GM23338 (cell line): ENCODE results near the gene RAD51B.
A peak's percentile ranks its signal among the peaks of the same experiment; 100 is the strongest.

Experiments
- CREB1 ChIP-seq: fragments of 250-450 bp; sonication (Bioruptor Pico); IDR thresholded peaks from 2 replicates; pipeline ENCODE4 v1.5.0; 2020; ENCODE audit warnings: low read depth, mild to moderate bottlenecking, moderate library complexity
- CTCF ChIP-seq, 2 experiments: fragments of 200-600 bp in 1 of 2; sonication (generic) in 1 of 2; conservative IDR thresholded peaks; 2 replicates each; pipeline versions ENCODE4 v1.5.1 to v1.6.1; 2016 to 2017; ENCODE audit warnings: antibody characterized with exemption in 2 of 2, low read depth in 2 of 2, mild to moderate bottlenecking in 2 of 2, moderate library complexity in 1 of 2
- EZH2 ChIP-seq: fragments of 200-600 bp; sonication (generic); IDR thresholded peaks from one replicate; pipeline ENCODE4 v1.8.0; 2017; ENCODE audit warnings: antibody characterized with exemption, mild to moderate bottlenecking, low read depth; ENCODE audit not compliant: unreplicated experiment
- EZH2phosphoT487 ChIP-seq: fragments of 200-600 bp; sonication (generic); IDR thresholded peaks from one replicate; pipeline ENCODE4 v1.8.1; 2018; ENCODE audit warnings: antibody characterized with exemption; ENCODE audit not compliant: unreplicated experiment
- JUNB ChIP-seq: IDR thresholded peaks from one replicate; pipeline ENCODE4 v1.6.1; 2016; ENCODE audit warnings: antibody characterized with exemption; ENCODE audit not compliant: unreplicated experiment
- NANOG ChIP-seq: IDR thresholded peaks from 2 replicates; pipeline ENCODE4 v1.6.1; 2016; ENCODE audit warnings: antibody characterized with exemption, borderline replicate concordance
- POLR2AphosphoS5 ChIP-seq: IDR thresholded peaks from 2 replicates; pipeline ENCODE4 v1.6.1; 2016; ENCODE audit warnings: antibody characterized with exemption, low read depth
- REST ChIP-seq: IDR thresholded peaks from one replicate; pipeline ENCODE4 v1.6.1; 2018; ENCODE audit warnings: antibody characterized with exemption; ENCODE audit not compliant: unreplicated experiment
- ZNF331 ChIP-seq: fragments of 250-450 bp; sonication (Bioruptor Pico); IDR thresholded peaks from 2 replicates; pipeline ENCODE4 v1.5.0; 2020; ENCODE audit warnings: low read depth, mild to moderate bottlenecking, moderate library complexity
- TF ChIP-seq, protein P1 (sequence below): IDR thresholded peaks from 2 replicates; pipeline ENCODE4 v1.6.1; 2016; ENCODE audit warnings: antibody characterized with exemption

- TF ChIP-seq EZH2phosphoT487 (no peak), CTCF (conservative IDR thresholded peaks at IDR 0.05; ENCODE audit: low read depth in 2 of 2) (no peak), JUNB (no peak), CREB1 (CRISPR knock-in tag) (peak; percentile 55), EZH2 (no peak), POLR2AphosphoS5 (peak; percentile 41; the same call in 1 of the 2 replicates), NANOG (no peak), ZNF331 (CRISPR knock-in tag) (no peak), REST (no peak)
- TF ChIP-seq, protein P1, sequence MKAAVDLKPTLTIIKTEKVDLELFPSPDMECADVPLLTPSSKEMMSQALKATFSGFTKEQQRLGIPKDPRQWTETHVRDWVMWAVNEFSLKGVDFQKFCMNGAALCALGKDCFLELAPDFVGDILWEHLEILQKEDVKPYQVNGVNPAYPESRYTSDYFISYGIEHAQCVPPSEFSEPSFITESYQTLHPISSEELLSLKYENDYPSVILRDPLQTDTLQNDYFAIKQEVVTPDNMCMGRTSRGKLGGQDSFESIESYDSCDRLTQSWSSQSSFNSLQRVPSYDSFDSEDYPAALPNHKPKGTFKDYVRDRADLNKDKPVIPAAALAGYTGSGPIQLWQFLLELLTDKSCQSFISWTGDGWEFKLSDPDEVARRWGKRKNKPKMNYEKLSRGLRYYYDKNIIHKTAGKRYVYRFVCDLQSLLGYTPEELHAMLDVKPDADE = no peak
These were observed 544.5 kb downstream of the RAD51B start for GRCh38 chr14:68363843-68364767.
